HG02610 (cell line): ENCODE results near the gene MCRS1.
"Not testable (repeated sequence)": the region's sequence is repeated elsewhere in the genome, so short reads cannot be mapped to it uniquely, and the experiment has no call there.

ENCODE experiments used
- ATAC-seq: cut with Tn5 transposase; IDR thresholded peaks from one replicate; pipeline ENCODE4 v1.9.1; 2021; ENCODE audit warnings: mild to moderate bottlenecking, moderate library complexity; ENCODE audit not compliant: unreplicated experiment

The MCRS1 gene

DNA sequence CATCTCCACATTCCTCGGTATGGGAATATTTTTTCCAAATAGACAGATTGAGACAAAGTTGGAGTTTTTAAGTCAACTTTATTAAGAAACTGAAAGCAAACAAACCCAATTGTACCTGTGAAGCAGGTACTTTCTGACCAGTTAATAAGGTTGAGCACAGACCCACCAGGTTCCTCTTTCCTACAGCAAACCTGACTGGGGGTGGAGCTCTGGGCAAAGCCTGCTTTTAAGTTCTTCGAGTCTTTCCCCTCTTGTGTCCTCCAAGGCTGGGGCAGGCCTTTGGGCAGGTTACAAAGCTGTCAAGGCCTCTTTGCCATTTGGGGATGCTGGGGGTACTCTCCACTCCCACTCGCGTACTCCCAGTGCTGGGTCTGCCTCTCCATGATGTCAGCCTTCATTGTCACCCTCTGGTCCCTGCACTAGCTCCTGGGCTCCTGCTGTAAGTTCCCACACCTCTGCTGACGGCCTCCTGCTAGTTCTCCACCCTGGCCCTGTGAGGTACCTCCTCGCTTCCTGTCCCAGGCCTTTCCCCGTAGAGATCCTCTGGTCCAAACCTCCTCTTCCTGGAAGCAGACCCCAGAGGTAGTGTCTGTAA, 25.9 kb downstream of the MCRS1 start:
- ATAC-seq = no peak

- ATAC-seq = no peak
These were observed 26.6 kb downstream of the MCRS1 start for GRCh38 chr12:49541140-49541861.

GRCh38 chr12:49540229-49541139, 27.5 kb downstream of the MCRS1 start:
- ATAC-seq = no peak

DNA sequence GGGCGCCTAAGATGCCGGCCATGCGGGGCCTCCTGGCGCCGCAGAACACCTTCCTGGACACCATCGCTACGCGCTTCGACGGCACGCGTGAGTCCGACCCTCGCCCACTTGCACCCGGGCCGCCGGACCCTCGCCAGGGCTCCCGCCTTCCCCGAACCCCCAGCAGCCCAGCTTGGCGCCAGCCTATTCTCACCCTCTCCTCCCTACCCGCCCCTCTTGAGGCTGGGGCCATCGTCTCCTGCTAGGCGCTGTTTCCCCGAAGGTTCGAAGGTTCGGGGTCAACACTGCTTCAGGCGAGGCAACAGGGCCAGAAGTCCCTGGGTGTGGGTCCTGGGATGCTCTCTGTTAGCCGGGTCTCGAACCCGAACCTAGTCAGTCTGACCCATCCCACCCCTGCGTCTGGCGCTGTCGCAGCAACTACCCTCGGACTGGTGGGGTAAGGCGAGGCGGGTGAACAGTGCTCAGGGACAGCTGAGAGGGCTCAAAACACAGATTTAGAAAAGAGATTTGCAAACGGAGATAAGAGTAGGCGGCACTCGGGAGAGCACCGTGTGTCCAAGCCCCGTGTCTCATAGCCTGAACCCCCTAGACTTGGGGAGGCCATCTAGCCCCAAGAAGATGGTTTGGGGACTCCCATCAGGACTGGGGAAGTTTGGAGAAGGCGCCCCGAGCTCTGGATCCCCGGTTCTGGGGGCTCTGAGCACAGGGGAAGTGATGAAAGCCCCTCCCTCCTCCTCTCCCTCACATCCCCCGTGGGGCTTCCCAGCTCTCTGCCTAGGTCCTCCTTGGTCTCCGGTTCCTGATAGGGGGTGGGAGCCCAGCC, 28.3 kb downstream of the MCRS1 start:
- no peak for ATAC-seq

GRCh38 chr12:49538510-49539403, 29.2 kb downstream of the MCRS1 start, which contains the start of gene KCNH3:
TSS of gene KCNH3 (plus strand) at chr12:49539030. CDS start at chr12:49539417, 387 bp downstream.
- peak; percentile 70 for ATAC-seq

DNA sequence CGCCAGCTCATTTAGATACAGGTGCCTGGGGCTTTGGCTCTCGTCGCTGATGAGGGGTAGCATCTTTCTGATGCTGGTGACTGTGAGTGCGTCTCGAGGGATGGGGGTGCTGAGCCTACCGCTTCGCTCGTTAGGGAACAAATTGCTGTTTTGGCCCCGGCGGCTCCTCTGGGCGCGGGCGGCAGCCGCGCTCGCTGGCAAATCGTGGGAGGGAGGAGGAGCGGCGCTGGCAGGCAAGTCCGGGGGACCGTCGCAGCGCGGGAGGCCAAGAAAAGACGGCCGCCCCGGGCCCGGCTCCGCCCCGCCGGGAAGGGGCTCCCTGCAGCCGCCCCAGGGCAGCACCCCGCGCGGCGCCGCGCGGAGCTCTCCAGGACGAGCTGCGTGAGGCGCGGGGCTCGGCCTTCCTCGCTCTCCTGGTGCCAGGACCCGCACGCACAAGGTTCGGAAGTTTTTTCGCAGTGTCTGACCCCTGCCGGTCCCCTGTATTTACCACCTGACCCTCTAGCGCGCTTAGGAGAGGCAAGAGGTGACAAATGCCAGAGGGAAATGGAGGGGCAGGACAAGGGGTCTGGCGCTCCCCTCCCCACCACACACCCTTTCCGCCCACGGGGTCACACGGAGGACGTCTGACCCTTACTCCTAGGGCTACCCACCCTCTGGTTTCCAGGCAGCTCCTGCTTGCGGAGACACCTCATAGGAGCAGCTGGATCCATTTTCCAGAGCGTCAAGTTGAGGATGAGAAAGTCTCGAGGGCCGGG, 30.0 kb downstream of the MCRS1 start:
- no peak for ATAC-seq

DNA sequence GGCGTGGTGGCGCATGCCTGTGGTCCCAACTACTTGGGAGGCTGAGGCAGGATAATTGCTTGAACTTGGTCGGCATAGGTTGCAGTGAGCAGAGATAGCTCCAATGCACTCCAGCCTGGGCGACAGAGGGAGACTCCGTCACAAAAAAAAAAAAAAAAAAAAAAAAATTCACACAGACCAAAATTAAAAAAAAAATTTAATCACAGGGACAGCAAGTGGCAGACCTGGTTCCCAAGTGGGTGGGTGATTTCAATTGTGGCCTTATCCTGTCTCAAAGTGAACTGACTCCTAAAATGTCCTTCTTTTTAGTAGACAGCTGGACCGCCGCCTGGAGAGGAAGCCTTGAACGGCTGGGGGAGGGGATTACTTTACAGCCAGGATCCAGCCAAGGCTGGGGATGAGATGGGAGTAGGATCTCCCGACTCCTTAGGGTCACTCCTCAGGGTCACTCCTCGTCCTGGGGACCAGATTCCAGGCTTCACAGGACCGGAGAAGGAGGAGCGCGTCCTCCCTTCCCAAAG, 30.7 kb downstream of the MCRS1 start:
- ATAC-seq = no peak

- ATAC-seq = no peak
These were observed 31.3 kb downstream of the MCRS1 start for GRCh38 chr12:49536526-49537071.

DNA sequence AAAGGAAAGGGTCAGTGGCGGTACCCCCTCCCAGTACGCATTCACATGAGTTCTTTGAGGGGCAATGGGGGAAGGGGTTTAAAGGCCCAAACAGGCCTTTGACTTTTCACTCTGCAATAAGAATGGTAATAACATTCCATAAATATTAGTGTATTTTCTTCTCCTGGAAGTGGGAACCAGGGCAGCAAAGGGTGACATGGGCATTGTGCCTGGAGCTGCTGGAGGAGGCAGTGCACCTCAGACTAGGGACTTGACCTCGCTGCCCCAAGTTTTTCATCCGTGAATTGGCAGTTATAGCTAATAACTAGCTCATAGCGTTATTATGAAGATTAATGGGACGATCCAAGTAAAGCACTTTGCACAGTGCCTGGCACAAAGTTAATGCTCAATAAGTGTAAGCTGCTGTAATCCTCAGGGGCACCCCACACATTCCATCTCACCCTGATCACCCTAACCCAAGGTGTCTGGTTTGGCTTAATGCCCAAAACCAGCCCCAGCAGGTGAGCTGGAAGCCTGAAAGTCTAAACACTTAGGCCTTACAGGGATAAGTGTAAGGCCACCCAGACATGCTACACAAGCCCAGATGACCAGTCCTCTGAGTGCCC, 31.9 kb downstream of the MCRS1 start:
- no peak for ATAC-seq

GRCh38 chr12:49534731-49535278, 33.1 kb downstream of the MCRS1 start:
- no peak for ATAC-seq

DNA sequence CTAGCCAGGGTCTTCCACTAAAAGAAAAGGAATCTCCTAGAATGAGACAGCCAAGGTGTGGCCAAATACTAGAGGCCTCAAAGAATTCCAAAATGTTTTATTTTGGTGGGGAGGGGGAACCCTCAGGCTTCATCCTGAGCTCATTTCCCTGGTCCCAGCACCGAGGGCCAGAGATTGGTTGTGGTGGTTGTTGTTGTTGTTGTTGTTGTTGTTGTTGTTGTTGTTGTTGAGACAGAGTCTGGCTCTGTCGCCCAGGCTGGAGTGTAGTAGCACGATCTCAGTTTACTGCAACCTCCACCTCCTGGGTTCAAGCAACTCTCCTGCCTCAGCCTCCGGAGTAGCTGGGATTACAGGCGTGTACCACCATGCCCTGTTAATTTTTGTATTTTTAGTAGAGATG, 33.8 kb downstream of the MCRS1 start:
- ATAC-seq = not testable (repeated sequence)

DNA sequence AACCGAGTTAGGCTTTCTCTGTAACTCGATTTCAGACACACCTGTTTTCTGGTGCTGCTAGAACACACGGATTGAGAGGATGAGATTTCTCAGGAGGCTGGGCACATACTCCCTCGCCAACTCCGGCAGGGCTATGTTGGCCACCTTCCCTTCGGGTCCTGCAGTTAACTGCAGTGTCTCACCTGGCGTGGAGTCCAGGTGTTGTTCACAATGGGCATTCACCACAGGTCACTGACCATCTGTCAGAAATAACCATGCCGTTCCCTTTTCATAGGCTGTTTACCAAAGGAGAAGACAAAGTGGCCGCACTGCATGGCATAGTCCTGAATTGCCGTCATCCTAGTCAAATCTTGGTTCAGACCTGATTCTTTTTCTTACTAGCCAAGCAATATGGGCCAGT, 34.6 kb downstream of the MCRS1 start:
- ATAC-seq = no peak

DNA sequence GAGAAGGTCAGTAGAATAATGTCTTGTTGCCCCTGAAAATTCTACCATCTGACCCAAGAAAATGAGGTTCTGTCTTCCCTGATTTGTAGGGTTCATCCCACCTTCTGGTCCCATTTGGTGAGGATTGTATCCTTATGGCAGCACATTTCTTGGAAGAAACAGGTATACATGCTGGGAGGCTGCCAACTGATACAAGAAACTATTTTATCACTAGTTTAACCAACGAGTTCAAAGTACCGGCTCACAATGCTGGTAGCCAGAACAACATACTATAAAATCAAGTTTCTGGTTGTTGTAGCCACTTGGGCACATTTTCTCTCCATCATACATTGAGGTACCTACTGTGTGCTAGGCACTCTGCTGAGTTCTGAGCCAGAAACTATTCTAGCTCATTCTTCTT, 36.2 kb downstream of the MCRS1 start:
- ATAC-seq = no peak

- no peak for ATAC-seq
These were observed 38.5 kb downstream of the MCRS1 start for GRCh38 chr12:49529414-49529813.

- ATAC-seq = no peak
These were observed 40.4 kb downstream of the MCRS1 start for GRCh38 chr12:49527361-49528130.

DNA sequence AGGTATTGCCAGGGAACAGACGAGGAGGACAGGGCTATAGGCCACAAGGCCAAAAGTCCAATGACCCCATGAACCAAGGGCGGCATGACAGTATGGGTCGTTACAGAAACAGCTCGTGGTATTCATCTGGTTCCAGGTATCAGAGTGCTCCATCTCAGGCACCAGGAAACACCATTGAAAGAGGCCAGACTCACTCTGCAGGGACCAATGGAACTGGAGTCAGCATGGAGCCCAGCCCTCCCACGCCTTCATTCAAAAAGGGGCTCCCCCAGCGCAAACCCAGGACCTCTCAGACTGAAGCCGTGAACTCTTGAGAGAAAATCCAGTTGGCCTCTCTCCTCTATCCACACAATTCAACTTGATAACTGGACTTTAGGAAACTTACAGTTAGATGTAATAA, 42.0 kb downstream of the MCRS1 start:
- no peak for ATAC-seq
